Lower lobe of right lung (tissue), 1 donor: ENCODE data around the gene KRT83. TPM values are rescaled to one million over a fixed set of nuclear protein-coding genes. Genes with fewer than 3 reads are reported as not detected.

Experiments used
- total RNA-seq: library from RNA; stranded (reverse); fragmentation: NEBNext Ultra II Directional; extraction: Animal tissue kit (Norgen Biotek cat#: 25700); gene quantifications from one replicate; pipeline ENCODE4 v1.2.1, GENCODE V29; 2021
- donor health status: DM: no; HTN: yes; CAD: no; lungs with severe emphysema.

KRT83 gene
- total RNA-seq, 1 donor from 2014 or later, result not detected

Other genes with a start within 250 kb of the KRT83 start
- gene SMIM41, start 241.7 kb downstream of the KRT83 start, total RNA-seq, result 4.3 TPM
- gene KRT80, start 129.4 kb downstream of the KRT83 start, total RNA-seq, result 3.0 TPM
- gene KRT7, start 88.2 kb downstream of the KRT83 start, total RNA-seq, result 257 TPM
- 0.74 TPM for gene KRT86, start 46.8 kb downstream of the KRT83 start, total RNA-seq
- gene KRT81, start 29.9 kb downstream of the KRT83 start, total RNA-seq, result not detected
- not detected for gene KRT85, start 46.1 kb upstream of the KRT83 start, total RNA-seq
- not detected for gene KRT84, start 64.3 kb upstream of the KRT83 start, total RNA-seq
- gene KRT82, start 84.9 kb upstream of the KRT83 start, total RNA-seq, result not detected
- not detected for gene KRT75, start 113.0 kb upstream of the KRT83 start, total RNA-seq
- not detected for gene KRT6B, start 130.7 kb upstream of the KRT83 start, total RNA-seq
- not detected for gene KRT6C, start 152.4 kb upstream of the KRT83 start, total RNA-seq
- 0.74 TPM for gene KRT6A, start 171.9 kb upstream of the KRT83 start, total RNA-seq
- 0.65 TPM for gene KRT5, start 199.0 kb upstream of the KRT83 start, total RNA-seq
- not detected for gene KRT71, start 231.7 kb upstream of the KRT83 start, total RNA-seq